ENCODE results near the gene PEX6. TPM values are rescaled to one million over a fixed set of nuclear protein-coding genes. Genes with fewer than 3 reads are reported as not detected.

The PEX6 gene
- total RNA-seq, 1 donor from 2014 or later: 32.3 TPM

- Mint-ChIP-seq H3K4me3 (no peak within 1 kb of the TSS), H3K4me1 (peaks cover 3% of the 10 kb centered on the region), H3K27me3 (ENCODE audit: low read depth) (no peaks in the 10 kb centered on the region), H3K27ac (no peak within 1 kb of the TSS), H3K36me3 (no peaks in the 10 kb centered on the region), H3K9me3 (no peaks in the 10 kb centered on the region)
- TF ChIP-seq CTCF (IDR thresholded peaks at IDR 0.05; ENCODE audit: unreplicated experiment): no peak
- DNase-seq (ENCODE audit: low spot score in 2 of 2, unreplicated experiment in 2 of 2): no peak
These were observed 63.2 kb downstream of the PEX6 start, which contains the start of gene PTCRA for GRCh38 chr6:42915732-42916131. TSS of gene PTCRA (plus strand) at chr6:42916053. CDS start at chr6:42916070, 17 bp downstream.

GRCh38 chr6:42914546-42914945, 64.4 kb downstream of the PEX6 start:
- DNase-seq (ENCODE audit: low spot score in 2 of 2, unreplicated experiment in 2 of 2): no peak

More at GRCh38 chr6:42914546-42914945, 64.4 kb downstream of the PEX6 start:
- H3K27ac Mint-ChIP-seq: no peak overlapping the region
- no peaks in the 10 kb centered on the region for H3K36me3 Mint-ChIP-seq
- peaks cover 3% of the 10 kb centered on the region for H3K4me1 Mint-ChIP-seq
- no peak for TF ChIP-seq CTCF (IDR thresholded peaks at IDR 0.05; ENCODE audit: unreplicated experiment)
- H3K27me3 Mint-ChIP-seq (ENCODE audit: low read depth): no peaks in the 10 kb centered on the region
- no peak overlapping the region for H3K4me3 Mint-ChIP-seq
- no peaks in the 10 kb centered on the region for H3K9me3 Mint-ChIP-seq

Other genes starting within 250 kb of the PEX6 start
- 19.5 to 21.2 TPM (median 20.3 TPM) in 3 replicates for gene TBCC, start 233.1 kb downstream of the PEX6 start, total RNA-seq
- gene BICRAL, start 197.1 kb downstream of the PEX6 start, total RNA-seq: 12.5 to 13.2 TPM (median 12.7 TPM) in 3 replicates
- 89.2 to 90.6 TPM (median 90.1 TPM) in 3 replicates for gene RPL7L1, start 99.6 kb downstream of the PEX6 start, total RNA-seq
- gene PTCRA, start 63.1 kb downstream of the PEX6 start, total RNA-seq: not detected in 3 replicates
- gene CNPY3, start 49.7 kb downstream of the PEX6 start, total RNA-seq: 61.0 to 64.4 TPM (median 61.6 TPM) in 3 replicates
- 1.2 to 1.7 TPM (median 1.4 TPM) in 3 replicates for gene GNMT, start 18.4 kb downstream of the PEX6 start, total RNA-seq
- 45.1 to 46.3 TPM (median 46.2 TPM) in 3 replicates for gene PPP2R5D, start 5.4 kb upstream of the PEX6 start, total RNA-seq
- 56.3 to 64.2 TPM (median 60.1 TPM) in 3 replicates for gene MEA1, start 34.8 kb upstream of the PEX6 start, total RNA-seq
- gene KLHDC3, start 35.1 kb upstream of the PEX6 start, total RNA-seq: 88.3 to 97.3 TPM (median 95.1 TPM) in 3 replicates
- gene RRP36, start 42.4 kb upstream of the PEX6 start, total RNA-seq: 44.2 to 45.9 TPM (median 45.1 TPM) in 3 replicates
- 88.0 to 90.9 TPM (median 90.6 TPM) in 3 replicates for gene CUL7, start 74.7 kb upstream of the PEX6 start, total RNA-seq
- gene MRPL2, start 80.3 kb upstream of the PEX6 start, total RNA-seq: 50.5 to 55.5 TPM (median 54.9 TPM) in 3 replicates
- 61.9 to 69.2 TPM (median 69.0 TPM) in 3 replicates for gene KLC4, start 80.5 kb upstream of the PEX6 start, total RNA-seq
- 303 to 313 TPM (median 308 TPM) in 3 replicates for gene PTK7, start 97.1 kb upstream of the PEX6 start, total RNA-seq
- 52.0 to 52.8 TPM (median 52.2 TPM) in 3 replicates for gene SRF, start 192.1 kb upstream of the PEX6 start, total RNA-seq
- gene CUL9, start 203.0 kb upstream of the PEX6 start, total RNA-seq: 65.5 to 72.1 TPM (median 71.6 TPM) in 3 replicates